ENCODE results near the gene SLC22A15. TPM values are rescaled to one million over a fixed set of nuclear protein-coding genes. Genes with fewer than 3 reads are reported as not detected.

SLC22A15 gene
- total and polyA plus RNA-seq, 10 of the 15 experiments (the other 5 are each of a cell fraction or from before 2014, with no cell fraction given): 0.05 to 2.8 (median 0.13) TPM; not detected in 1

DNA sequence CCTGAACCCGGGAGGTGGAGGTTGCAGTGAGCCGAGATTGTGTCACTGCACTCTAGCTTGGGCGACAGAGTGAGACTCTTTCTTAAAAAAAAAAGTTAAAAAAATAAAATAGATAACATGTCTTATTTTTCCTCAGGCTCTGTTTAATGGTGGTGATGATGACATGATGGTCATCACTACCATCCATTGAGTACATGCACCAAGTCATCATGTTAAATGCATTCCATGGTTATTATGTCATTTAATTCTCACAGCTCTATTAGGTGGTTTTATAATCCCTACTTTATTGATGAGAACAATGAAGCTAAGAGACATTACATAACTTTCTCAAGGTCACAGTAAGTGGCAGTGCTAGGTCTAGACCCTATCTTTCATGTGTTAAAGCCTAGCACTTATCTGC lies 100.5 kb downstream of the SLC22A15 start (continued):
- TF ChIP-seq, protein P1, sequence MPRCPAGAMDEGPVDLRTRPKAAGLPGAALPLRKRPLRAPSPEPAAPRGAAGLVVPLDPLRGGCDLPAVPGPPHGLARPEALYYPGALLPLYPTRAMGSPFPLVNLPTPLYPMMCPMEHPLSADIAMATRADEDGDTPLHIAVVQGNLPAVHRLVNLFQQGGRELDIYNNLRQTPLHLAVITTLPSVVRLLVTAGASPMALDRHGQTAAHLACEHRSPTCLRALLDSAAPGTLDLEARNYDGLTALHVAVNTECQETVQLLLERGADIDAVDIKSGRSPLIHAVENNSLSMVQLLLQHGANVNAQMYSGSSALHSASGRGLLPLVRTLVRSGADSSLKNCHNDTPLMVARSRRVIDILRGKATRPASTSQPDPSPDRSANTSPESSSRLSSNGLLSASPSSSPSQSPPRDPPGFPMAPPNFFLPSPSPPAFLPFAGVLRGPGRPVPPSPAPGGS (IDR thresholded peaks at IDR 0.05; ENCODE audit: borderline replicate concordance, insufficient read depth, low read depth, low read length, poor library complexity, severe bottlenecking): no peak

DNA sequence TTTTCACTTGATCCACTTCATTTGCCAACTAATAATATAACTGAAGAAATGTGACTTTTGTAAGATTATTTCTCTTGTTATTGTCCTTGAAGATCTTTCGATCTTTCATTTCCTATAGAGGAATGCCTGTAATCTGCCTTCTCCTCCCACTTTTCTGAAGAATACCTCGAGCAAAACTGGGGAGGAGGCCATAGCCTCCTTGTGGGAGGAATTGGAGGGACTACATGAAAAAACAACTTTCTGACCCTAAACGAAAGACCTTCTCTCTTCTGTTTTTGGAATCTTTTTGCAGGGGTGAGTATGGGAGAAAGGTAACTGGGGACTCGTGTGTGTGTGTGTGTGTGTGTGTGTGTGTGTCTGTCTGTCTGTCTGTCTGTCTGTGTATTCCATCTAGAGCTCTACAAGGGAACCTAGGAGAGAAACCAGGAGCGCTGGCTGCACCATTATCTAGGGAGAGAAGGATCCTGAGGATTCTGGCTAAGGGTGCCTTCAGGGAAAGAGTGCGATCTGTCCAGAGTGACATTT lies 102.4 kb downstream of the SLC22A15 start:
- no peak for FAIRE-seq
- 46% methylated on average over 6 of the region's 6 CpGs for WGBS (ENCODE audit: insufficient coverage, insufficient replicate concordance, low lambda C conversion rate, missing lambda C conversion rate)

DNA sequence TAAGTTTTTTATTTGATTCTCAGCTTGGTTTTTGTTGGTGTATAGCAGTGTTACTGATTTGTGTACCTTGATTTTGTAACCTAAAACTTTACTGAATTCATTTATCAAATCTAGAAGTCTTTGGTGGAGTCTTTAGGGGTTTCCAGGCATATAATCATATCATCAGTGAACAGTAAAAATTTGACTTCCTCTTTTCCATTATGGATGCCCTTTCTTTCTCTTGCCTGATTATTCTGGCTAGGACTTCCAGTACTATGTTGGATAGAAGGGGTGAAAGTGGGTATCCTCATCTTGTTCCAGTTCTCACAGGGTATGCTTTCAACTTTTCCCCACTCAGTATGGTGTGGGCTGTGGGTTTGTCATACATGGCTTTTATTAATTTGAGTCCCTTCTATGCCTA lies 111.3 kb downstream of the SLC22A15 start:
- FAIRE-seq: no peak
- CTCF ChIA-PET: interaction anchor here (1.2 kb wide), 1 partner anchor 20 kb away, joined by 3 read pairs; no protein-coding TSS in a partner anchor
- TF ChIP-seq, protein P2, sequence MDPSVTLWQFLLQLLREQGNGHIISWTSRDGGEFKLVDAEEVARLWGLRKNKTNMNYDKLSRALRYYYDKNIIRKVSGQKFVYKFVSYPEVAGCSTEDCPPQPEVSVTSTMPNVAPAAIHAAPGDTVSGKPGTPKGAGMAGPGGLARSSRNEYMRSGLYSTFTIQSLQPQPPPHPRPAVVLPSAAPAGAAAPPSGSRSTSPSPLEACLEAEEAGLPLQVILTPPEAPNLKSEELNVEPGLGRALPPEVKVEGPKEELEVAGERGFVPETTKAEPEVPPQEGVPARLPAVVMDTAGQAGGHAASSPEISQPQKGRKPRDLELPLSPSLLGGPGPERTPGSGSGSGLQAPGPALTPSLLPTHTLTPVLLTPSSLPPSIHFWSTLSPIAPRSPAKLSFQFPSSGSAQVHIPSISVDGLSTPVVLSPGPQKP (IDR thresholded peaks at IDR 0.05; ENCODE audit: low read depth, low read length): no peak
- TF ChIP-seq, protein P3, sequence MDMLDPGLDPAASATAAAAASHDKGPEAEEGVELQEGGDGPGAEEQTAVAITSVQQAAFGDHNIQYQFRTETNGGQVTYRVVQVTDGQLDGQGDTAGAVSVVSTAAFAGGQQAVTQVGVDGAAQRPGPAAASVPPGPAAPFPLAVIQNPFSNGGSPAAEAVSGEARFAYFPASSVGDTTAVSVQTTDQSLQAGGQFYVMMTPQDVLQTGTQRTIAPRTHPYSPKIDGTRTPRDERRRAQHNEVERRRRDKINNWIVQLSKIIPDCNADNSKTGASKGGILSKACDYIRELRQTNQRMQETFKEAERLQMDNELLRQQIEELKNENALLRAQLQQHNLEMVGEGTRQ (IDR thresholded peaks at IDR 0.05; ENCODE audit: borderline replicate concordance, low read depth, low read length): no peak
- TF ChIP-seq, protein P4, sequence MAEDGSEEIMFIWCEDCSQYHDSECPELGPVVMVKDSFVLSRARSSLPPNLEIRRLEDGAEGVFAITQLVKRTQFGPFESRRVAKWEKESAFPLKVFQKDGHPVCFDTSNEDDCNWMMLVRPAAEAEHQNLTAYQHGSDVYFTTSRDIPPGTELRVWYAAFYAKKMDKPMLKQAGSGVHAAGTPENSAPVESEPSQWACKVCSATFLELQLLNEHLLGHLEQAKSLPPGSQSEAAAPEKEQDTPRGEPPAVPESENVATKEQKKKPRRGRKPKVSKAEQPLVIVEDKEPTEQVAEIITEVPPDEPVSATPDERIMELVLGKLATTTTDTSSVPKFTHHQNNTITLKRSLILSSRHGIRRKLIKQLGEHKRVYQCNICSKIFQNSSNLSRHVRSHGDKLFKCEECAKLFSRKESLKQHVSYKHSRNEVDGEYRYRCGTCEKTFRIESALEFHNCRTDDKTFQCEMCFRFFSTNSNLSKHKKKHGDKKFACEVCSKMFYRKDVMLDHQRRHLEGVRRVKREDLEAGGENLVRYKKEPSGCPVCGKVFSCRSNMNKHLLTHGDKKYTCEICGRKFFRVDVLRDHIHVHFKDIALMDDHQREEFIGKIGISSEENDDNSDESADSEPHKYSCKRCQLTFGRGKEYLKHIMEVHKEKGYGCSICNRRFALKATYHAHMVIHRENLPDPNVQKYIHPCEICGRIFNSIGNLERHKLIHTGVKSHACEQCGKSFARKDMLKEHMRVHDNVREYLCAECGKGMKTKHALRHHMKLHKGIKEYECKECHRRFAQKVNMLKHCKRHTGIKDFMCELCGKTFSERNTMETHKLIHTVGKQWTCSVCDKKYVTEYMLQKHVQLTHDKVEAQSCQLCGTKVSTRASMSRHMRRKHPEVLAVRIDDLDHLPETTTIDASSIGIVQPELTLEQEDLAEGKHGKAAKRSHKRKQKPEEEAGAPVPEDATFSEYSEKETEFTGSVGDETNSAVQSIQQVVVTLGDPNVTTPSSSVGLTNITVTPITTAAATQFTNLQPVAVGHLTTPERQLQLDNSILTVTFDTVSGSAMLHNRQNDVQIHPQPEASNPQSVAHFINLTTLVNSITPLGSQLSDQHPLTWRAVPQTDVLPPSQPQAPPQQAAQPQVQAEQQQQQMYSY (CRISPR knock-in tag; IDR thresholded peaks at IDR 0.05): no peak

More for the DNA sequence above, 102.4 kb downstream of the SLC22A15 start:
- DNase-seq (ENCODE audit: low read depth, low spot score) (no peak), ATAC-seq (no peak)
- RAD21 ChIA-PET (ENCODE audit: unreplicated experiment): no interaction called here
- BruUV-seq (replicated peaks): no TSS peak
- Histone ChIP-seq H2AFZ (ENCODE audit: control insufficient read depth, low read depth, low read length) (no peak overlapping the region), H3K9me3 (replicated peaks; ENCODE audit: control insufficient read depth, insufficient read depth, low read length) (no peaks in the 10 kb centered on the region), H3K27me3 (replicated peaks in 1 of 2; ENCODE audit: control insufficient read depth in 2 of 2, insufficient read depth in 2 of 2, low read length in 1 of 2) (no peaks in the 10 kb centered on the region), H3K79me2 (ENCODE audit: control insufficient read depth, insufficient read depth, low read length) (no peaks in the 10 kb centered on the region), H3K36me3 (ENCODE audit: control insufficient read depth in 2 of 2, insufficient read depth in 2 of 2, low read length in 1 of 2) (no peaks in the 10 kb centered on the region), H4K20me1 (ENCODE audit: control insufficient read depth, insufficient read depth) (no peaks in the 10 kb centered on the region), H3K9ac (ENCODE audit: control insufficient read depth, insufficient read depth, low read length) (no peak overlapping the region), H3K4me1 (ENCODE audit: control insufficient read depth, insufficient read depth, low read length) (no peaks in the 10 kb centered on the region), H3K4me3 (no peak overlapping the region), H3K4me2 (ENCODE audit: control insufficient read depth, insufficient read depth) (no peak overlapping the region), H3K27ac (ENCODE audit: control insufficient read depth, insufficient read depth) (no peak overlapping the region)
- SMC1A ChIA-PET (ENCODE audit: uncharacterized antibody, unreplicated experiment): interaction anchor here (1.3 kb wide), 1 partner anchor 53 kb away, joined by 3 read pairs; no protein-coding TSS in a partner anchor
- in situ Hi-C loops (cut with MboI) (no loop called here), intact Hi-C loops (cut with micrococcal nuclease; ENCODE audit: unreplicated experiment) (no loop called here)
- CTCF ChIA-PET: no interaction called here
- TF ChIP-seq SMAD1 (IDR thresholded peaks at IDR 0.05; ENCODE audit: low read depth, partially characterized antibody) (no peak), ZNF24 (IDR thresholded peaks at IDR 0.05) (no peak), HDGF (IDR thresholded peaks at IDR 0.05) (no peak), RB1 (IDR thresholded peaks at IDR 0.05; ENCODE audit: borderline replicate concordance) (no peak)
- POLR2A ChIA-PET: interaction anchor here (1.2 kb wide), 1 partner anchor 10 kb away, joined by 3 read pairs; no protein-coding TSS in a partner anchor

More for the DNA sequence above, 111.3 kb downstream of the SLC22A15 start:
- no peaks in the 10 kb centered on the region for H3K27me3 ChIP-seq (replicated peaks in 1 of 2; ENCODE audit: control insufficient read depth in 2 of 2, insufficient read depth in 2 of 2, low read length in 1 of 2)
- no peak overlapping the region for H2AFZ ChIP-seq (ENCODE audit: control insufficient read depth, low read depth, low read length)
- BruUV-seq (replicated peaks): no TSS peak
- ChIA-PET RAD21 (ENCODE audit: unreplicated experiment) (no interaction called here), POLR2A (no interaction called here), SMC1A (ENCODE audit: uncharacterized antibody, unreplicated experiment) (no interaction called here)
- intact Hi-C loops (cut with micrococcal nuclease; ENCODE audit: unreplicated experiment): no loop called here
- H3K4me2 ChIP-seq (ENCODE audit: control insufficient read depth, insufficient read depth): no peak overlapping the region
- H4K20me1 ChIP-seq (ENCODE audit: control insufficient read depth, insufficient read depth): no peaks in the 10 kb centered on the region
- no peak for DNase-seq (ENCODE audit: low read depth, low spot score)
- ATAC-seq: no peak
- H3K79me2 ChIP-seq (ENCODE audit: control insufficient read depth, insufficient read depth, low read length): no peaks in the 10 kb centered on the region
- H3K36me3 ChIP-seq (ENCODE audit: control insufficient read depth in 2 of 2, insufficient read depth in 2 of 2, low read length in 1 of 2): no peaks in the 10 kb centered on the region
- in situ Hi-C loops (cut with MboI): no loop called here
- no peak overlapping the region for H3K9ac ChIP-seq (ENCODE audit: control insufficient read depth, insufficient read depth, low read length)
- no peaks in the 10 kb centered on the region; the same call in 2 of the 3 replicates for H3K9me3 ChIP-seq (replicated peaks; ENCODE audit: control insufficient read depth, insufficient read depth, low read length)
- no peak overlapping the region for H3K27ac ChIP-seq (ENCODE audit: control insufficient read depth, insufficient read depth)
- no peak overlapping the region for H3K4me3 ChIP-seq
- H3K4me1 ChIP-seq (ENCODE audit: control insufficient read depth, insufficient read depth, low read length): no peaks in the 10 kb centered on the region

Measured in GM12878 (cell line).